Mesothelial cell of epicardium (in vitro differentiated cells): ENCODE results near the gene GRPEL1. TPM values are rescaled to one million over a fixed set of nuclear protein-coding genes. Genes with fewer than 3 reads are reported as not detected.

Source experiments
- DNase-seq, 2 experiments: peaks; one replicate each; pipeline ENCODE4 v3.0.0; 2021; ENCODE audit warnings: low spot score in 2 of 2; ENCODE audit not compliant: unreplicated experiment in 2 of 2
- H3K27ac Mint-ChIP-seq: 2 replicates; pipeline ENCODE4 v1.8.0; 2021; ENCODE audit warnings: mixed read lengths
- H3K27me3 Mint-ChIP-seq: 2 replicates; pipeline ENCODE4 v1.8.0; 2021; ENCODE audit warnings: low read depth, mixed read lengths
- H3K36me3 Mint-ChIP-seq: 2 replicates; pipeline ENCODE4 v1.8.0; 2021; ENCODE audit warnings: mixed read lengths
- H3K4me1 Mint-ChIP-seq: 2 replicates; pipeline ENCODE4 v1.8.0; 2021; ENCODE audit warnings: mixed read lengths
- H3K4me3 Mint-ChIP-seq: 2 replicates; pipeline ENCODE4 v1.8.0; 2021; ENCODE audit warnings: mild to moderate bottlenecking, moderate library complexity, mixed read lengths
- H3K9me3 Mint-ChIP-seq: 2 replicates; pipeline ENCODE4 v1.8.0; 2021; ENCODE audit warnings: mixed read lengths
- CTCF ChIP-seq: fragments of 200-600 bp; sonication (generic); IDR thresholded peaks from one replicate; pipeline ENCODE4 v1.5.0; 2021; ENCODE audit warnings: antibody characterized with exemption; ENCODE audit not compliant: unreplicated experiment
- total RNA-seq: library from RNA; stranded (reverse); gene quantifications from 3 replicates; pipeline ENCODE4 v1.2.1, GENCODE V29; 2021

Gene GRPEL1
- total RNA-seq, 1 donor from 2014 or later = 17.3 TPM

- Mint-ChIP-seq H3K4me3 (no peak overlapping the region), H3K9me3 (peaks cover 17% of the 10 kb centered on the region), H3K27ac (no peak overlapping the region), H3K4me1 (no peaks in the 10 kb centered on the region), H3K27me3 (peaks cover 3% of the 10 kb centered on the region), H3K36me3 (no peaks in the 10 kb centered on the region)
- no peak for TF ChIP-seq CTCF
- no peak for DNase-seq
These were observed 10.2 kb upstream of the GRPEL1 start for GRCh38 chr4:7078025-7078424.

GRCh38 chr4:7077371-7077770 lies 9.5 kb upstream of the GRPEL1 start:
- no peak overlapping the region for H3K27ac Mint-ChIP-seq
- DNase-seq = no peak
- H3K4me1 Mint-ChIP-seq = no peaks in the 10 kb centered on the region
- peaks cover 17% of the 10 kb centered on the region for H3K9me3 Mint-ChIP-seq
- H3K4me3 Mint-ChIP-seq = no peak overlapping the region
- no peaks in the 10 kb centered on the region for H3K36me3 Mint-ChIP-seq
- H3K27me3 Mint-ChIP-seq = peaks cover 2% of the 10 kb centered on the region
- no peak for TF ChIP-seq CTCF

- Mint-ChIP-seq H3K4me1 (no peaks in the 10 kb centered on the region), H3K36me3 (no peaks in the 10 kb centered on the region), H3K27ac (no peak overlapping the region), H3K27me3 (peaks cover 7% of the 10 kb centered on the region), H3K9me3 (peaks cover 17% of the 10 kb centered on the region), H3K4me3 (no peak overlapping the region)
- DNase-seq = no peak
- no peak for TF ChIP-seq CTCF
These were observed 8.8 kb upstream of the GRPEL1 start for GRCh38 chr4:7076696-7077082.

- Mint-ChIP-seq H3K36me3 (no peaks in the 10 kb centered on the region), H3K9me3 (peaks cover 17% of the 10 kb centered on the region), H3K4me3 (no peak overlapping the region), H3K27ac (no peak overlapping the region), H3K27me3 (peaks cover 10% of the 10 kb centered on the region), H3K4me1 (no peaks in the 10 kb centered on the region)
- DNase-seq = no peak
- no peak for TF ChIP-seq CTCF
These were observed 8.3 kb upstream of the GRPEL1 start for GRCh38 chr4:7075962-7076695.

- Mint-ChIP-seq H3K36me3 (no peaks in the 10 kb centered on the region), H3K27me3 (peaks cover 14% of the 10 kb centered on the region), H3K27ac (no peak overlapping the region), H3K4me3 (no peak overlapping the region), H3K4me1 (peaks cover 4% of the 10 kb centered on the region), H3K9me3 (peaks cover 4% of the 10 kb centered on the region)
- TF ChIP-seq CTCF = no peak
- DNase-seq = no peak
These were observed 6.6 kb upstream of the GRPEL1 start for GRCh38 chr4:7074426-7074825.
